Kidney tubule cell (primary cell): ENCODE measurements around the gene ASPN.
"Not testable (repeated sequence)": the region's sequence is repeated elsewhere in the genome, so short reads cannot be mapped to it uniquely, and the experiment has no call there.

Experiments
- DNase-seq: peaks from one replicate; pipeline ENCODE4 v3.0.0-alpha.2; 2018; ENCODE audit warnings: low spot score

ASPN gene

DNA sequence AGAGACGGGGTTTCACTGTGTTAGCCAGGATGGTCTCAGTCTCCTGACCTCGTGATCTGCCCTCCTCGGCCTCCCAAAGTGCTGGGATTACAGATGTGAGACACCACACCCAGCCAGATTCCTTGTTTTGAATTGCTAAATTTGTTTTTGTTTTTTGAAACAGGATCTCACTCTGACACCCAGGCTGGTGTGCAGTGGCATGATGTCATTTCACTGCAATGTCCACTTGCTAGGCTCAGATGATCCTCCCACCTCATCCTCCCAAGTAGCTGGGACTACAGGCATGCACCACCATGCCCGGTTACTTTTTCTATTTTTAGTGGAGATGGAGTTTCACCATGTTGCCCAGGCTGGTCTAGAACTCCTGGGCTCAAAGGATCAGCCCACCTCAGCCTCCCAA, 71.1 kb downstream of the ASPN start:
- DNase-seq = not testable (repeated sequence)

DNA sequence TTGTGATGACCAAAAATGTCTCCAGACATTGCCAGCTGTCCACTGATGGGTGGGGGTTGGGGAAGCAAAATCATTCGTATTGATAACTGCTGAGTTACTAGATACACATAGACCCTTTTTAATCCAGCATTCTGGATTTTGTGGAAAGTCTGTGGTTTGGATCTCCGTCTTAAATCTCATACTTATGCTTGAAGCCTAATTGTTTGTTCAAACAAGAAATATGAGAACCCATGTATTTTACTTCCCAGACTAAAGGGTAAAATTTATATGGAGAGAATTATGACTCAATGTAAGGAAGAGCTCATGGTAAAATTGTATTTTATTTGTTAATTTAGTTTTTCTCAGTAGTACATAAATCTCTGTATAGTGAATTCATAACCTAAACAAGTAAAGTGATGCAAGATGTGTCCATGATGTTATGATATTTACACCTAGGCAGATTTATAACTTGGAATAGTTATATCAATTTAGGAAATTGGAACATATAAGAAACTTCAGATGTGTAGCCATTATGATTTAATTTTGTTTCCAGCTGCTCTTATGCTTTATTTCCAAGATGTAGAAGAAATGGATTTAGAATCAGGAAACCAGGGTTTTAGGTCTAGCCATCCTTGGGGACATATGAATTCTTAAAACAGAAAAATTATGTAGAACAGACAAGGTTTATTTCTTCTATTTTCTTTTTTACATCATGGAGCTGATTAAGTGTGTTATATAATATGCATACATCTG, 73.4 kb downstream of the ASPN start:
- DNase-seq = no peak

DNA sequence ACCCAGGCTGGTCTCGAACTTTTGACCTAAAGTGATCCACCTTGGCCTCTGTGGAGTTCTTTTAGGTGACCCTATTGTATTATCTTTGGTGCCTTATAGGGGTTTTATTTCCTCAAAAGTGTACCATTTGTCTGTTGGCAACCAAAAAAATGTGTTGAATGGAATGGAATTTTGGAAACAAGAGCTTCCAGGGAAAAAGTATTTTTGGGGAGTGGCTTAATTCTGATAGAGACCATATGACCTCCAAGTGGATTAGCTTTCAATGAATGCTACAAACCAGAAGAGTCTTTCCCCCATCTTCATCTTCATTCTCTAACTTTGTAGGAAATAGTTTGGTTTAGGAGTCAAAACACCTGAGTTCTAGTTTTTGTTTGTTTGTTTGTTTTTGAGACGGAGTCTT, 74.5 kb downstream of the ASPN start:
- DNase-seq = no peak

DNA sequence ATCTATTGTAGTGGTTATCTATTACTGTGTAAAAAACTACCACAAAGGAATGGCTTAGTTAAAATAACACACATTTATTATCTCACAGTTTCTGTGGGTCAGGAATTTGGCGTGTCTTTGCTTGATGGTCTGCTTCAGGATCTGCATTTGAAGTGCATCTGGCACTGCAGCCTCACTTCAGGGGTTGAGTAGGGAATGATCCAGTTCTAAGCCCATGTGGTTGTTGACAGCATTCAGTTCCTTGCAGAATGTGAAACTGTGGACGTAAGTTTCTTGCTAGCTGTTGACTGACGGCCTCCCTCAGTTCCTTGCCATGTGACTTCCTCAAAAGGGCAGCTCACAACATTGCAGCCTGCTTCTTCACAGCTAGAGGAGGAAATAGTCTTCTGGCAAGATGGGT, 75.8 kb downstream of the ASPN start:
- no peak for DNase-seq
